HG03469 (cell line): Measurements from ENCODE around the gene BABAM1.

Source experiments
- ATAC-seq: cut with Tn5 transposase; IDR thresholded peaks from one replicate; pipeline ENCODE4 v1.9.1; 2021; ENCODE audit warnings: mild to moderate bottlenecking, moderate library complexity, moderate number of reproducible peaks; ENCODE audit not compliant: unreplicated experiment

BABAM1 gene

DNA sequence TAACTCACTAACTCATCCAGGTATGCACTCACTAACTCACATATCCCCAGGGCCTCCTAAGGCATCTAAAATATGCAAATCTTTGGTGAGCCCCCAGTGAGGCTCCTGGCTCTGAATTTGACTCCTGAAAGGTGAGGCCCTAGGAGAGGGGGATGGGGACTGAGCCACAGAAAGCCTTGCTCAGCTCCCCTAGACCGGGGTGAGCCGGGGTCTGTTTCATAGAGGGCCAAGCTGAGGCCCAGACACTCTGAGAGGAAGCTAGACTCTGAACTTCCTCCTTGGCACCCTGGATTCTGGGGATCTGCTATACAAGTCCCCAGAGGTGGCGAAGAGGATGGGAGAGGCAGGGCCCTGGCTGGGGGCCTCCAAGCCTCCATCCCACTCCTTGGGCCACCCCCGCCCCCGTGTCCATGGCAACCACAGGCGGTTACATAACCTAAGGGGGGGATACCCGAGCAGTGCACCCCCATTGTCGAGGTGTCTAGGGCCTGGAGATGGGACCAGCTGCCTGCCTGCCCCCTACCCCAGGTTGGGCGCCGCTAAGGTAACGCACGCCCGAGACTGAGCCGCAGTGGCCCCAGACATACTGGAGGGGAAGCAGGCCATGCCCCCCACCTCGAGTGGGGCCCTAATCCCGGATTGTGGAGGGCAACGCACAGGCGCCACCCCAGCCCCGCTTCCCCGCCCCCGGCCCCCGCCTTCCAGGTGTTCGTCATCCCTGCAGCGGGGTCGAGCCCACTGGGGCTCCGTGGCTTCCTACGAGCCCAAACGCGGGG lies 35.3 kb downstream of the BABAM1 start:
- ATAC-seq = no peak

DNA sequence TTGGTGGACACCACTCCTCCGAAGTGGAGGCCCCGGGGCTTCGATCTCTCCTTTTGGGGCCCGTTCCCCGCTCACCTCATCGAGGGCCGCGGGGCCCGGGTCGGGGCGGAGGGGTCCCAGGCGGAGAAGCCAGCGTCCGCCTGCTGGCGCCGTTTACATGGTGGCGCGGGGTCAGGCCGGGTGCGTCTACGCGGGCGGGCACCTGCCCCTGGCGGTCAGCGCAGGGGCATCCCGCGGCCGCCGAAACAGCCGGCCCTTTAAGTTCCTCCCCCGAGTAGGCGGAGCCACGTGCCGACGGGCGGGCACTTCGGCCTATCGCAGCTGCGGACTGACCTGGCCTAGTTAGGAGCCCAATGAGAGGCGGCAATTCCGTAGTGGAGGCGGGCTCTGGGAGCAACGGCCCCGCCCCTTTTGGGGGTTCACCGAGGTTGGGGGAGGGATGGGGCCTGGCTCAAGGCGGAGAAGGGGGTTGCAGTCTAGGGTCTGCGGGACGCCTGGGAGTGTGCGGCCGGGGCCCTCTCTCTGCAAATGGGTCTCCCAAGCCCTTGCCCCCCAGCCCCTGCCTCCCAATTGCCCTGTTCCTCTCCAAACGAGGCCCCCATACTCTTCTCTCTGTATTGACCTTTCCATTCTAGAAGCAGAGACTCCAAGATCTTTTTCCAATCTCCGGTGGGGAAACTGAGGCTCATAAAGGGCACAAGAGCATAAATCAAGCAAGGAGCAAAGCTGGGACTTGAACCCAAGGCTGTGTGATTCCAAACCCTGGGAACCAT lies 36.1 kb downstream of the BABAM1 start, which contains the start of gene ABHD8:
Gene ABHD8 (minus strand): TSS at position 259 of the 773 bp plus-strand sequence. CDS start 1,809 bp downstream, outside the sequence.
- peak; percentile 33 for ATAC-seq

DNA sequence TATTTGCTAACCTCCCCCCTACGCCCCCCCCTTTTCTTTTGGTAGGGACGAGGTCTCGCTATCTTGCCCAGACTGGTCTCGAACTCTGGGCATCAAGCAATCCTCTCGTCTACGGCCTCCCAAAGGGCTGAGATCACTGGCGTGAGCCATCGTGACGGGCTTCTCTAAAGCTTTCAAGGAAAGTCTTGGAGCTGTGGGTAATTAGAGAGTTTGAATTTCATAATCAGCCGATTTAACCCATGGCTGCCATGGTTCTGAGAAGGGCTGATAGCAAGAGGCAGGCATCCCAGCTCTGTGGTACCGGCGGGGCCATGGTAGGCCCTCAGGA lies 36.7 kb downstream of the BABAM1 start:
- ATAC-seq = no peak

DNA sequence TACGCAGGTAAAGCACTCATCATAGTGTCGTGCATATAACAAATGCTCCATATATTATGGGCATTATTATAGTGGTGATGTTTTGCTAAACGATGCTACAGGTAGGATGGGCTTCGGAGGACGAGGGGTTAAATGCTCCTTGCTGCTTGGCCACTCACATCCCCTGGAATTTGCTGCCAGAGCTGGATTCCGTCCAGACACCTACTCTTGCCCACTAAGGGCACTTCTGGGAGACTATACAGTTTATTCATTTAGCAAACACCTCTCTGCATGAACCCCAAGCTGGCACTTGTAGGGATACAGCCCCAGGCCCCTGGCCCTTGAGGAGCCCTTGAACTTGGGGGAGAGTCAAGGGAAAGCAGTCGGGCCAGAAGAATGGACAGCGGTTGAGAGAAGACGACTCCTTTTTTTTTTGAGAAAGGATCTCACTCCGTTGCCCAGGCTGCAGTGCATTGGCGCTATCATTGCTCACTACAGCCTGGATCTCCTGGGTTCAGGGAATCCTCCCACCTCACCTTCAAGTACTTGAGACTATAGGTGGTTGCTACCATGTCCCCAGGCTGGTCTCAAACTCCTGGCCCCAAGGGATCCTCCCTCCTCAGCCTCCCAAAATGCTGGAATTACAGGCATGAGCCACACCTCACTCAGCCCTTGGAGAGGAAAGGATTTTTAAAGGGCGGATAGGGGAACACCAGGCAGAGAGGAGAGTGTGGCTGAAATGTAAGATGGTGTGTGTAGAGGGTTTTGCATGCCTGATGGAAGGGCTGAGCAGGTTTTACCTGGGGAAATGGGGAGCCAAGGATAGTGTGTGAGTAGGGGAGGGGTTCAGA lies 37.4 kb downstream of the BABAM1 start:
- ATAC-seq = no peak

DNA sequence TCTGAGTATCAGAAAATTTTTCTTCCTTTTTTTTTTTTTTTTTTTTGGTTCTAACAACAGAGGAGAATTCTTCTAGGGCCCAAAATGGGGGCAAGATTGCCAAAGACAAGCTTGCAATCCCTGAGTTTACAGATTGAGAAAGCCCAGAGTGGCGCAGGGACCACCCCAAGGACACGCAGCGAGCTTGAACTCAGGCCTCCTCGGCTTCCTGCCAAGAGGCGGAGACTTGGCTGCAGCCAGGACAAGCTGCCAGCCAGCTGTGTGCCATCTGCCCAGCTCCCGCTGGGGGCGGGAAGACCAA lies 37.9 kb downstream of the BABAM1 start:
- ATAC-seq = no peak

DNA sequence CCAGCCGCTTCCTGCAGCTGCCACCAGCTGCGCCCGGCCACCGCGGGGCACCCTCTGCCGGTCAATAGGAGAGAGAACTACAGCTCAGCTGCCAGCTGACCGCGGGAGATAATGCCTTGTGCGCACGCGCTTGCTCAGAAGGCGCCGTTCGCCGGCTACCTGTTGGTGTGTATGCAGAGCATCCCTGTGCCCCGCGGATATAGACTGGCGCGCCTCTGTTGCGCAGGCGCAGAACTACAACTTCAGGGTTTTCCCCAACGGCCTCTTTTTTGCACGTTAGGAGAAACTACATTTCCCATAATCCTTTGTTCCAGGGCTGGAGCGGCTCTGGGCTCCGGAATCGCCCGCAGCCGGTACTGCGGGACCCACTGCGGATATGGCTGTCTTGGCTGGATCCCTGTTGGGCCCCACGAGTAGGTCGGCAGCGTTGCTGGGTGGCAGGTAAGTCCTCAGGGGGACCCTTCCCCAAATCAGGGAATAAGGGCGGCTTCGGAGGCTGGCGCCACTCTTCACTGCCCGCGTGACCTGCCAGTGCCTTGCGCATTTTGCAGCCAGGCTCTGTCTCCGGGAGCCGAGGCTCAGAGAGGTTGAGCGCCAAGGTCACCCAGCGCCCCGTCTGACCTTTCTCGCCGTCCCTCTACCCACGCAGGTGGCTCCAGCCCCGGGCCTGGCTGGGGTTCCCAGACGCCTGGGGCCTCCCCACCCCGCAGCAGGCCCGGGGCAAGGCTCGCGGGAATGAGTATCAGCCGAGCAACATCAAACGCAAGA lies 38.5 kb downstream of the BABAM1 start, which contains the start of gene MRPL34:
Gene MRPL34 (plus strand): TSS at position 356 of the 768 bp plus-strand sequence. CDS start 21 bp downstream, at position 377.
- ATAC-seq = peak; percentile 69

DNA sequence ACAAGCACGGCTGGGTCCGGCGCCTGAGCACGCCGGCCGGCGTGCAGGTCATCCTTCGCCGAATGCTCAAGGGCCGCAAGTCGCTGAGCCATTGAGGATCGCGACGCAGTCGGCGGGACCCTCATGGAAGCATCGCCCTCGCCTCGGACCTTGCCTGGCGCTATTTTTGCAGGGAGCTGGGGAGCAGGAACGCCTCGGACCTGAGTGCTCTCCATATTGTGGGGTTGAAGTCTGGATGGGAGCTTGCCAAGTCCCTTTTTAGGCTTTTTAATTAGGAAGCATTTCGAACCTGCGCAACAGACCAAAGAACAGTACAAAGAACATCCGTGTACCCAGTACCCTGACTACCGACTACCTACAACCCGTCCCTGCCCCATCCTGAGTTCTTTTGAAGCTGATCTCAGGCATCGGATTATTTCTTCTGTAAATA lies 39.1 kb downstream of the BABAM1 start:
- ATAC-seq = no peak

DNA sequence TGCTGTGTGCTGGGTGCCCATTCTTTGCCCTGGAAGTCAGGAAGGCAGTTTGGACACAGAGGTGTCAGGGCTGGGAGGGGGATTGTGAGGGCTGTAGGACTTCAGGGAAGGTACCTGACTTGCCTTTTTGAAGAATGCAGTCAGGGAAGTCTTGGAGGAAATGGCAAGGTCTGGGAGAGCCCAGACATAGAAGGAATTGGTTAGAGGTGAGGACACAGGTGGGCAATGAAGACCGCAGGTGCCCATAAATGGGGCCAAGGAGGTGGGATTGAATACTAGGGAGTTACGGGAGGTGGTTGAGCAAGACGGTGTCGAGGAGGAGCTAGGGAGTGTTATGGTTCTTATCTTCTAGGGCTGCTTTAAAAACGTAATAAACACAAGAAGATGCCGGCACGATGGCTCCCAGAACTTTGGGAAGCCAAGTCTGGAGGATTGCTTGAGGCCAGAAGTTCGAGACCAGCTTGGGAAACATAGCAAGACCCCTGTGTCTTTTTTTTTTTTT lies 40.7 kb downstream of the BABAM1 start:
- ATAC-seq = no peak

DNA sequence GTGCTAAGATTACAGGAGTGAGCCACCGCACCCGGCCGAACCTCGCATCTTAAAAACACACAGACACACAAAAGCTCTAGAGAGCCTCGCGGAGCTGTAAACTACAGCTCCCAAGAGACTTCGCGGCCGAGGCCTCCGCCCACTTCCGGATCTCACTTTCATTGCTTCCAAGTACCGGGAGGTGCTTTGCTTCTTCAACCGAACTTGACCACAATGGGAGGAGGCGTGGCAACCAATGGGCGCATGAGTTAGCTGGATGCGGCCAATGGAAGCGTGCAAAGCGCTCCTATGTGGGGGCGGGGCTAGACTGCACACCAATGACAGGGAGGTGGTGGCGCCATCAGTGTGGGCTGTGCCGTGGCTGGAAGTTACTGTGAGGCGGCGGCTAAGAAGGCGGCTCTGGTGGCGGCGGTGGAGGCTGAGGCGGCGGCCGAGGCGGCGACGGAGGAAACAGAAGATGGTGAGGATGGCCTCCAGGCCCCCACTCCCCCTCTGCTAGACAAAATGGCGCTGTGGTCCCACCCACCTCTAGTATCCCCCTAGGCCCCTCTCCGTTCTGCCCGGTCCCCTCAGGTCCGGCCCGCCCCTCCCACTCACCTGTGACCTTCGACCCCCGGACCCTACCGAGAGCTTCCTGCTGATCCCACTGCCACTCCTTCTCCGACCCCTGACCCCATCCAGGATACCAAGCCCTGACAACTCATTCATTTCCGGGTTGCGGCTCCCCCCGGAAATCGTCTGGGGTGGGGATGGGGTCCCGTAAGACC lies 42.1 kb downstream of the BABAM1 start, which contains the start of gene DDA1:
Gene DDA1 (plus strand): TSS at position 366 of the 767 bp plus-strand sequence. CDS start 92 bp downstream, at position 458.
- peak; percentile 32 for ATAC-seq

DNA sequence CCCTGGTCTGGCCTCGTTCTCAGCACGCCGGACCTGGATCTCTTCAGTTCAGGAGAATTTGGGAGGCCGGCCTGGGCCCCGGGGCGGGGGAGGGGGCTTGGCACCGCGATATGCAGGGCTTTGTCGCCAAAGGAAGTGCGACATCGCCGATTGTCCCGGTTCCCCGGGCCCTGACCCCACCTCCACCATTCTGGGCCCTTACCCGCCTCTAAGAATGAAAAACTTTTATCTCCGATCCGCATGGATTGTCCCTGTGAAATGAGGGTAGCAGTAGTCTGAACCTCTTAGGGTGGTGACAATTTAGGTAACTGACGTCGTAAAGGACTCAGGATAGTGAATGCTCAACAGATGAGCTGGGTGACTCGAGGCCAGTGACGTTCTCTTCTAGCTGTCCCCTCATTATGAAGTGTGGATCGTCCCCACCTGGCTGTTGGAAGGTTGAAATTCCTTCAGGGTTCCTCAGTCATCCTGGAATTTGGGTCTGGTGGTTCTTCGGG lies 42.8 kb downstream of the BABAM1 start:
- ATAC-seq = no peak

DNA sequence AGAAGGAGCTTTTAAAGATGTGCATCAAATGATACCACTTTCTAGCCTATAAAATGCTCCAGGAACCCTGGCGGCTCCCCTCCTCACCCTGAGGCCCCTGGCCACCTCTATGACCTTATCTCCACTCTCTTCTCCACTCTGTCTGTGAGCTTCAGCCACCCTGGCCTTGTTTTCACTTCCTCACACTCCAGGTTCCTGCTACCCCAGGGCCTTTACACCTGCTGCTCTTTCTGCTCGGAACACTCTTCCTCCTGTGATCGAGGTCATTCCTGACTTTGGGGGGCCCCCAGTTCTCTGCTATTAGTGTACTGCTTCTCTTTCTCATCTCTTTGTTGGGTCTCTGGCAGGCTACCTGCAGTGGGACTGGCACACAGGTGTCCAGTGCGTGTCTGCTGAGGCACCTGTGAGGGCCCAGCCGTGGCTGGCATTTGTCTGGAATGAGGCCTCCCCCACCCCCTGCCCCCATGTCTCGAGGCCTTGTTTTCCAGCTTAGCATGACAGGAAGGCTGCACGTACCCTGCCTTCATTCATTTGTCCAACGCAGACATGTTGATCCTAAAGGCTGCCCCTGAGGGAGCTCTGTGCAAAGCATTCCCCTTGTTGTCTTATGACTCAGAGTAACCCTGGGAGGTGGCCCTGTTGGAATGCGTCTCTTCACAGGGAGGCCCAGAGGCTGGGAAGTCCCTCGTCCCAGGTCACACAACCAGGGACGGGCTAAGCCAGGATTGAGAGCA lies 44.4 kb downstream of the BABAM1 start:
- no peak for ATAC-seq

DNA sequence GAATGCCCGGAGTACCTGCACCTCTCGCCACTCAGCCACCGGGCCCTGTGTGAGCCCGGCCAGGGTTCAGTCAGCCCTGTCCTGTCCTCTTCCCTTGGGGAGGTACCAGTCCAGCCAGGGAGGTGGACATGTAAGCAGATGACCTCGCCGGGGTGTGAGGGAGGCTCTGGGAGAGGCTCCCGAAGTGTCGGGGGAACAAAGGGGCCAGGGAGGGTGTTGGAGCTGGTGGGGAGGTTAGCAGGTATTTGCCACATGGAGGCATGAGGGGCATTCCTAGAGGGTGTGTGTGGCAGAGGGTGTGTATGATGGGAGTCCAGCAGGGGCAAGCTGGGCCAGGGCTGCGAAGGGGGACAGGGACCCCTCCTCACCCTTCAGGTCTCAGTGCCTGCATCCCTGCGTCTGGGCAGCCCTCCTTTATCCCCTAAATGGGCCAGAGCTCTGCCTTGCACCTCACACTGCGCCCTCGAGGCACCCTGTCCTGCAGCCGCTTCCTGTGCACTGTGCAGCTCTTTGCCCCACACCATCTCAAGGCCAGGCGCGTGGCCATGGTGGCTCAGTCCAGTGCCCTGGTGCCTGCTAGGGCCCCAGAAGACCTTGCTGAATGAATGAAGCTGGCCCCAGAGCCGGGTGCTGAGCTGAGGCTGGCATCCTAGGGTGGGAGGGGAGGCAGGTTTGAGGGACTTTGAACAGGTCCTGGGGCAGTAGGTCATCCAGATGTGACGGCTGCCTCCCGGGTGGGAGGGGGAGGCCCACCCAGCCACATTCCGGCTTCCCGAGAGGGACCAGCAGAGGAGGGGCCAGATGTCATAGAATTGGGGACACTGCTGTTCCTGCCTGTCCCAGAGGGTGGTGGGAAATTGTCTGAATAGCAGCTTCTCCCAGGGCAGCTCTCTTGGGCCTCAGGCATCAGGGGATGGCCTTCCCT lies 45.2 kb downstream of the BABAM1 start:
- no peak for ATAC-seq

DNA sequence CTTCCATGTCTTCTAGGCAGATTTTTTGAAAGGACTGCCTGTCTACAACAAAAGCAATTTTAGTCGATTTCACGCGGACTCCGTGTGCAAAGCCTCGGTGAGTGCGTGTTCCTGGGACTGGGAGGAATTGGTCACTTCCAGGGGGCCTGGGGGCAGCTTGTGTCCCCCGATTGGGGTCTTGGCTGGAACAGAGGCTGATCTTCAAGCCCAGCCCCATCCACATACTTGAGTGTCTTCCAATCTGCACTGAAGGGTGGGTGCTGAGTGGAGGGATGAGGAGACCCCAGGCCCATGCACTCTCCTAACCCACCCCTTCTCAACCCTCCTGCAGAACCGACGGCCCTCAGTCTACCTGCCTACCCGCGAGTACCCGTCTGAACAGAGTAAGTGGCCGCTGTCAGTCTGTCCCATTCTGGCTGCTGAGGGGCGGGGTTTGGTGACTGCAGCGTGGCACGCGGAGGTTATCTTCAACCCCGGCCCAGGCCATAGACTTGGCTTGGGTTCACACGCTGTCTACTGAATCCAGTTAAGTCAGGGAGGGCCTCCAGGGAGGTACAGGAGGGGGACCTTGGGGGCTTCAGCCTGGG lies 46.9 kb downstream of the BABAM1 start:
- ATAC-seq = no peak

DNA sequence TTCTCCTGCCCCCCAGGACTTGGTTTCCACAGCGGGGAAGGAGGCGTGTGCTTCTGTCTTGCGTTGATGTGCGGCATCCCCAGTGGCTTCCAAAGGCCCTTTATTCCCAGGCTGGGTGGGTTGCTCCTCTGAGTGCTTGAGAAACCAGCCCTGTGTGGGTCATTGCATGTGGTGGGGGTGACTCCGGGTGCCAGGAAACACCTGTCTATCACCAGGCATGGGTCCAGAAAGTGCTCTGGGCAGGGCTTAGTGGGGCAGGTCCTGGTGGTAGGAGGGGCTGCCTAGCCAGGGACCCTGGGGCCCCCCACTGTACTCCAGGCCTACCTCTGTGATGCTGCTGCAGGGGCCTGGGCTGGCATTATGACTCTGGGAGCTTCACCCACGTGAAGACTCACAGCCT lies 51.7 kb downstream of the BABAM1 start:
- no peak for ATAC-seq

DNA sequence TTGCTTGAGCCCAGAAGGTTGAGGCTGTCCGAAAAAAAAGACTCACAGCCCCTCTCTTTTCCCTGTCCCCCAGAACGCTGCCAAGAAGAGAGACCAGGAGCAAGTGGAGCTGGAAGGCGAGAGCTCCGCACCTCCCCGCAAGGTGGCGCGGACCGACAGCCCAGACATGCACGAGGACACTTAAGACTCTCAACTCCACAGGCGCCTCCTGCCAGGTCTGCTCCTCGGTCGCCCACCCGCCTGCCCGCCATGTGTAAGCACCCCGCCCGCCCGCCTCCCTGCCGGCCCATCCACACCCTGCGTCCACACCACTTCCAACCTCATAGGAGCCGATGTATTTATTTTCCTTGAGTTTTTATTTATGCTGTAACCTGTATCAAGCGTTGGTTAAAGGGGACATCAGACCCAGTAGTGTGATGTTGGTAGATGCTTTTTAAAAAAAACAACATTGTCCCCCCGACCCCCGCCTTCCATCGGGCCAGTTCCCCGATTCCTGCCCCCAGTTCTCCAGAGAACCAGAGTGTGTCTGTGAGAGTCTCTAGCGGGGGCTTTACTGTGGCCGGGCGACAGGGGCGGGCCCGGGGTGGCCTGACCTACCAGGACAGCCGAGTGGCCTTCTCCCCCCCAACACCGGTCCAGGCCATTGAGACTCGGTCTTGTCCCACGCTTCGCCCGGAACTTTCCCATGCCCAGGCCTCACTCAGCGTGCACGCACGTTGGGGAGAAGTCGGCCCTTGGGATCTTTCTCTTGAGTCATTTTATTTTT lies 52.4 kb downstream of the BABAM1 start:
- ATAC-seq = no peak

DNA sequence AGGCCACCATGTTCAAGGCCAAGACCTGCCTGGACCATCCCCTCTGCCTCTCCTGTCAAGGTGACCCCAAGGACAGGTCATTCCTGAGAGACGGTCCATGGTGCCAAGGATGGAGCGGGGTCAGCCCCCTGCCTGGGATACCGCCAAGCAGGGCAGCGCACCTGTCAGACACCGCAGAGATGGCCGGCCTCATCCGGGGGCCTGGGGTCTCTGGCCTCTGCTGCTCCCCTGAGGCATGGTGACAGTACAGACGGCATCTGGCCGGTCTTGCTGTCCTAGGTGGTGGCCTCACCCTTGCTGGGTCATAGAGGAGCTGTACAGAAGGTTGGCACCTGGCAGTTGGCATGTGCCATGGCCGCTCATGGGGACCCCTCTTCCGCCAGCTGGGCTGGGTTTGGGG lies 53.2 kb downstream of the BABAM1 start:
- no peak for ATAC-seq
